OCI-LY7 (cell line): ENCODE measurements around the gene KRT73. TPM values are rescaled to one million over a fixed set of nuclear protein-coding genes. Genes with fewer than 3 reads are reported as not detected.
A peak's percentile ranks its signal among the peaks of the same experiment; 100 is the strongest.

Experiments
- BruUV-seq: library from RNA; stranded (reverse); fragments of 400-500 nt; replicated peaks from 2 replicates; lab custom pipeline; 2021; lab: Mats Ljungman, UMichigan
- CTCF ChIA-PET: fragments of 300-600 bp; sonication (Branson Sonifier 250); formaldehyde crosslinking; loops from one replicate; lab custom pipeline; 2022; ENCODE audit warnings: antibody characterized with exemption; ENCODE audit not compliant: unreplicated experiment; lab: Charles Lee
- POLR2A ChIA-PET: fragments of 300-600 bp; sonication (Branson Sonifier 250); formaldehyde crosslinking; loops from one replicate; lab custom pipeline; 2022; ENCODE audit warnings: antibody characterized with exemption; lab: Charles Lee
- DNase-seq: peaks from one replicate; pipeline ENCODE4 v3.0.0-alpha.2; 2015; ENCODE audit warnings: low spot score
- H2AFZ ChIP-seq: fragments of 200-600 bp; sonication (generic), shearing (Covaris generic); 2 replicates; pipeline ENCODE4 v1.6.1; 2014; ENCODE audit warnings: mild to moderate bottlenecking, antibody characterized with exemption, low read length, moderate library complexity
- H3K27ac ChIP-seq: fragments of 200-600 bp; sonication (generic); 2 replicates; pipeline ENCODE4 v1.5.1; 2014; ENCODE audit warnings: mixed run types, low read depth, mild to moderate bottlenecking, moderate library complexity, low read length, inconsistent platforms; ENCODE audit not compliant: poor library complexity, severe bottlenecking
- H3K36me3 ChIP-seq: fragments of 200-600 bp; sonication (generic); 2 replicates; pipeline ENCODE4 v1.6.1; 2014; ENCODE audit warnings: mild to moderate bottlenecking, antibody characterized with exemption, low read length, moderate library complexity, mixed read lengths; ENCODE audit not compliant: insufficient read depth
- H3K4me1 ChIP-seq: fragments of 200-600 bp; sonication (generic); 2 replicates; pipeline ENCODE4 v1.5.1; 2014; ENCODE audit warnings: mild to moderate bottlenecking, low read length; ENCODE audit not compliant: insufficient read depth, poor library complexity, severe bottlenecking
- H3K4me2 ChIP-seq: fragments of 200-600 bp; sonication (generic); 2 replicates; pipeline ENCODE4 v1.6.1; 2014; ENCODE audit warnings: mild to moderate bottlenecking, low read length
- H3K4me3 ChIP-seq: fragments of 200-600 bp; sonication (generic); 2 replicates; pipeline ENCODE4 v1.5.1; 2014; ENCODE audit warnings: mild to moderate bottlenecking, low read depth, low read length; ENCODE audit not compliant: poor library complexity, severe bottlenecking
- H3K79me2 ChIP-seq: fragments of 200-600 bp; sonication (generic); 2 replicates; pipeline ENCODE4 v1.6.1; 2016; ENCODE audit warnings: low read depth, mild to moderate bottlenecking, low read length, moderate library complexity, mixed read lengths; ENCODE audit not compliant: insufficient read depth
- H3K9me2 ChIP-seq: fragments of 200-600 bp; sonication (generic); 2 replicates; pipeline ENCODE4 v1.6.1; 2016; ENCODE audit warnings: mild to moderate bottlenecking, low read length, mixed read lengths; ENCODE audit not compliant: insufficient read depth
- H3K9me3 ChIP-seq: fragments of 200-600 bp; sonication (generic); 2 replicates; pipeline ENCODE4 v1.6.1; 2014; ENCODE audit warnings: mild to moderate bottlenecking, mixed run types, low read length, mixed read lengths
- H4K20me1 ChIP-seq: fragments of 200-600 bp; sonication (generic); 2 replicates; pipeline ENCODE4 v1.6.1; 2014; ENCODE audit warnings: mild to moderate bottlenecking, antibody characterized with exemption, low read length, moderate library complexity, mixed read lengths; ENCODE audit not compliant: insufficient read depth
- EZH2phosphoT487 ChIP-seq: fragments of 200-600 bp; sonication (generic); IDR thresholded peaks from 2 replicates; pipeline ENCODE4 v1.6.1; 2018; ENCODE audit warnings: low read depth, borderline replicate concordance, mild to moderate bottlenecking, mixed run types, antibody characterized with exemption, low read length, moderate library complexity, mixed read lengths
- intact Hi-C: fragments of 100-400 bp; cut with micrococcal nuclease; formaldehyde crosslinking; loops from one replicate; pipeline ENCODE4 v1.10.0; 2022; ENCODE audit not compliant: unreplicated experiment
- total RNA-seq, 2 experiments: library from RNA; depleted of rRNA in 1 of 2; stranded (reverse); fragments of >200 nt in 1 of 2; shearing (Covaris generic) in 1 of 2; gene quantifications; 2 replicates each; pipeline ENCODE4 v1.2.3, GENCODE V29; 2014 to 2022
- TF ChIP-seq, protein P1 (sequence below): fragments of 200-600 bp; sonication (generic); conservative IDR thresholded peaks from 2 replicates; pipeline ENCODE4 v1.5.1; 2014; ENCODE audit warnings: mild to moderate bottlenecking, antibody characterized with exemption, low read length, moderate library complexity, mixed read lengths

Gene KRT73
- total RNA-seq, 2 experiments from 2014 or later, result not detected

DNA sequence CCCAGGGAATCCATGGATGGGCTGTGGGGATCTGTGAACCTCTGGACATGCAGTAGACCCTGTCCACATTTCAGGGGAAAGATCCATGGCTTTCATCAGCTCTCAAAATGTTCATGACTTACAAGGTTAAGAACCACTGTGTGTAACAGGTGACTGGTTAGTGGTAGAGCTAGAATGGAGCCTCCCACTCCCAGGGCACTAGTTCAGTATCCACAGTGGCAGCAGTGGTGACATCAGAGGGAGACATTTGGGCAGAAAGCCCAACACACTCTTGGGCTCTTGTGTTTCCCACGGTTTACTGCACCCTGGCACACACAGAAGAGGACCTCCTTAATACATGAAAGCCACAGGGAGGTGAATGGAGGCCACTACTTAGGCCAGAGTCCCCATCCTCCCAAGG is 53.8 kb downstream of the KRT73 start:
- Histone ChIP-seq H3K4me2 (no peak overlapping the region), H3K9me3 (no peaks in the 10 kb centered on the region), H2AFZ (no peak overlapping the region), H3K27ac (no peak overlapping the region), H3K4me3 (no peak overlapping the region), H3K79me2 (no peaks in the 10 kb centered on the region), H3K36me3 (no peaks in the 10 kb centered on the region), H3K4me1 (no peaks in the 10 kb centered on the region), H4K20me1 (no peaks in the 10 kb centered on the region), H3K9me2 (no peaks in the 10 kb centered on the region)
- no peak for DNase-seq
- ChIA-PET POLR2A (no interaction called here), CTCF (no interaction called here)
- intact Hi-C loops, result no loop called here
- BruUV-seq, result no TSS peak
- TF ChIP-seq EZH2phosphoT487, result no peak
- TF ChIP-seq, protein P1, sequence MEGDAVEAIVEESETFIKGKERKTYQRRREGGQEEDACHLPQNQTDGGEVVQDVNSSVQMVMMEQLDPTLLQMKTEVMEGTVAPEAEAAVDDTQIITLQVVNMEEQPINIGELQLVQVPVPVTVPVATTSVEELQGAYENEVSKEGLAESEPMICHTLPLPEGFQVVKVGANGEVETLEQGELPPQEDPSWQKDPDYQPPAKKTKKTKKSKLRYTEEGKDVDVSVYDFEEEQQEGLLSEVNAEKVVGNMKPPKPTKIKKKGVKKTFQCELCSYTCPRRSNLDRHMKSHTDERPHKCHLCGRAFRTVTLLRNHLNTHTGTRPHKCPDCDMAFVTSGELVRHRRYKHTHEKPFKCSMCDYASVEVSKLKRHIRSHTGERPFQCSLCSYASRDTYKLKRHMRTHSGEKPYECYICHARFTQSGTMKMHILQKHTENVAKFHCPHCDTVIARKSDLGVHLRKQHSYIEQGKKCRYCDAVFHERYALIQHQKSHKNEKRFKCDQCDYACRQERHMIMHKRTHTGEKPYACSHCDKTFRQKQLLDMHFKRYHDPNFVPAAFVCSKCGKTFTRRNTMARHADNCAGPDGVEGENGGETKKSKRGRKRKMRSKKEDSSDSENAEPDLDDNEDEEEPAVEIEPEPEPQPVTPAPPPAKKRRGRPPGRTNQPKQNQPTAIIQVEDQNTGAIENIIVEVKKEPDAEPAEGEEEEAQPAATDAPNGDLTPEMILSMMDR, result no peak

DNA sequence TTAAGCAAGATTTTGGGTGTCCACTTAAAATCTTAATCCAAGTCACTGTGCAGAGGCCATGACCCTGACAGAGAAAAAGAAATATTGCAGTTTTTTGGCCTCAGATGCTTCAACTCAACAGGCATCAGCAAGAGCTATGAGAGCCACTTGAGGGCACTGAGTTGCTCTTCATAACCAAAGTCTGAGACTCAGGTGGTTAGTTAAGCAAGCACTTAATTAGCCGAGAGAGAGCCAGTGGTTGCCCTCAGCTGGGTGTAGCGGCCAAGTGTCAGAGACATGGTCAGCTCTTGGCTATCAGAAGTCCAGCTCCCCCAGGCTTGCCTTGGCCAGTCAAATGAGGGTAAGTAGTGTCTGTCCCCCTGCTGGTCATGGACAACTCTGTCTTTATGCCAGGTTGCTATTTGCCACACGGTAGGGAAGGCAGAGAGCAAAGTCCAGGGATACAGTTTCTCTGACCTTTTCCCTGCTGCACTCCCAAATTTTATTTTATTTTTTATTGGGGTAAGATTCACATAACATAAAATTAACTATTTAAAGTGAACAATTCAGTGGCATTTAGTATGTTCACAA is 56.4 kb downstream of the KRT73 start:
- BruUV-seq, result no TSS peak
- Histone ChIP-seq H3K4me1 (no peaks in the 10 kb centered on the region), H4K20me1 (no peaks in the 10 kb centered on the region), H3K36me3 (no peaks in the 10 kb centered on the region), H3K4me2 (no peak overlapping the region), H3K4me3 (no peak overlapping the region), H3K9me2 (no peaks in the 10 kb centered on the region), H3K27ac (no peak overlapping the region), H3K79me2 (no peaks in the 10 kb centered on the region), H2AFZ (no peak overlapping the region), H3K9me3 (no peaks in the 10 kb centered on the region)
- no peak for TF ChIP-seq EZH2phosphoT487
- TF ChIP-seq, protein P1, result 0 out of 2 replicates have a peak, but pooled peaks have one; percentile 18
- CTCF ChIA-PET, result no interaction called here
- DNase-seq, result no peak
- intact Hi-C loops, result no loop called here
- POLR2A ChIA-PET, result no interaction called here

DNA sequence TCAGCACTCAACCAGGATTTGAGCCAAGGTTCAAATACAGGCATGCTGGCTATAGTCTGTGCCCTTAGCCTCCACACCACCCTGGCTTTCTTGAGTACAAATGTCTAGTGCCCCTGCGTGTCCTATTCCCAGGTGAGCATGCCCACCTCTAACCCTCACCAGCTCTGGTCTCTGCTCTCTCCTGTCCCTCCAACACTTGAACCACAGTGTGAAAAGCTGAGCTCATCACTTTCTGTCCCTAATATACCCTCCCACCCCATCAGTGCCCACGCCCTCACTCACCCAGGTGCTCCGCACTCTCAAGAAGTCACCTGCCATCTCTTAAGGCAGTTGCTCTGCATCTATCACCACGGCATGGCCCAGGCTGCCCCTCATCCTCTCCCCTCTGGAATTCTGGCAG is 58.4 kb downstream of the KRT73 start:
- H3K4me1 ChIP-seq, result no peaks in the 10 kb centered on the region

More for the DNA sequence above, 58.4 kb downstream of the KRT73 start:
- POLR2A ChIA-PET, result no interaction called here
- DNase-seq, result no peak
- Histone ChIP-seq H3K9me2 (no peaks in the 10 kb centered on the region), H3K79me2 (no peaks in the 10 kb centered on the region), H3K4me3 (no peak overlapping the region), H3K27ac (no peak overlapping the region), H3K36me3 (no peaks in the 10 kb centered on the region), H3K4me2 (no peak overlapping the region), H2AFZ (no peak overlapping the region), H3K9me3 (no peaks in the 10 kb centered on the region), H4K20me1 (no peaks in the 10 kb centered on the region)
- TF ChIP-seq, protein P1, result no peak
- TF ChIP-seq EZH2phosphoT487, result no peak
- CTCF ChIA-PET, result no interaction called here
- no TSS peak for BruUV-seq
- intact Hi-C loops, result no loop called here
